ENCODE data around the gene TMEM132D.

The TMEM132D gene

GRCh38 chr12:129719416-129719815 lies 184.4 kb downstream of the TMEM132D start:
- DNase-seq: no peak

GRCh38 chr12:129717438-129717837 lies 186.4 kb downstream of the TMEM132D start:
- DNase-seq: no peak

GRCh38 chr12:129716825-129717224 lies 187.0 kb downstream of the TMEM132D start:
- DNase-seq: no peak

DNA sequence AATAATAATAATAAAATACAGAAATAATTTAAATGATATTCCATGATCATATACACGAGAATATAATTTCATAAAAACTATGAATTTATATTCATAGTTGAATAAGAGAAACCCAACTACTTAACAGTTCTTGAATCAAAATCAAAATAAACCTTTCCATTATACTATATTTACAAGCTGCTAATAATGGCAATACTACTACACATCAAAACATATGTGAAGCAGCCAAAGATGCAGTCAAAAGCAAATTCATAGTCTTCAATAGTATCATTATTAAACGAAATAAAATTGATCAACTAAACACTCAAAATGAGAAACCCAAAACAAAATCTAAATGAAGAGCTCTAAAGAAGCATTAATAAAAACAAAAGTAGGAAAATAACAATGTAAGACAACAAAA lies 197.1 kb downstream of the TMEM132D start:
- no peak for DNase-seq

DNA sequence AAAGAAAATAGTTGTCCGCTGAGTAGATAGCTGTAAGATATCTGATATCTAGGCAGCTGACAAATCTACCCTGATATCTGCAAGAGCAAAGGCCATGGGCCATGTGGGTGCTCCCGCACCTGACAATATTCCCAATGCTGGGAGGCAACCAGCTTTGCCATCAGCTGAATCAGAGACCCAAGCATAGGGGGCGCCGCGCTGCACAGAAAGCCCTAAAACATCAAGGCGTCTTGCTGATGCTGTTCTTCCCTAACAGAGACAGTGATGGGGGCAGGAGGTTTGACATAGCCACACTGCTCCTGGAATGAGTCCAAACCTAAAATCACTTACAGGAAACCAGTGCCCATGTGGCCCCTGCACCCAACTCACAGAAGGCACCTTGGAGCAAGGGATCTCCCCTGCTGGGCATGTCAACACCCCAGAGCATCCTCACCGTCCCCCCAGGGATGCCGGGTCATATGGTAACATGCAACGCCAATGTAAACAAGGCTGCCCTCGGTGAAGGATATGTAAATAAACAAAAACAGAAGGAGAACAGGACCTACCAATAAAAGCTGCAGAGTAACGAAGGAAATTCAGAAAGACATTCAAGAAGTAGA lies 199.5 kb downstream of the TMEM132D start:
- no peak for DNase-seq

- DNase-seq: no peak
Observed at GRCh38 chr12:129701631-129702101, 202.2 kb downstream of the TMEM132D start.

DNA sequence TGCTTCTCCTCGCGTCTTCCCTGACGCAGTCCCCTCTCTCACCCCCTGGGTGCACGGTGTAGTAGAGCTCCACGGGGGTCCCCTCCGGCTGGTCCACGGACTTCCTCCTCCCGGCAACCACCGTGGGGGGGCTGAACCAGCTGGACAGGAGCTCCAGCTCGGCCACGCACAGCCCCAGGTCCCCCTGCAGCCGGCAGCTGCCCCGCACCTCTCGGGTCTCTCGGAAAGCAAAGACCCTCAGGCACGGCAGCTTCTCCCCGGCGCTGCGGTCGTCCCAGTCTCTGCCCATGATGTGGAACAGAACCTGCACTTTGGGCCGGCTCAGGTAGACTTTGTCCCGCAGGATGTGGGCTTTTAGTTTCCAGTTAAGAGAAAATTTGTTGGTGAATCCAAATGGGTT lies 203.8 kb downstream of the TMEM132D start:
- DNase-seq: no peak

GRCh38 chr12:129696926-129697325 lies 206.9 kb downstream of the TMEM132D start:
- DNase-seq: no peak

- DNase-seq: no peak
Observed at GRCh38 chr12:129696405-129696804, 207.4 kb downstream of the TMEM132D start.

- no peak for DNase-seq
Observed at GRCh38 chr12:129693731-129694130, 210.1 kb downstream of the TMEM132D start.

DNA sequence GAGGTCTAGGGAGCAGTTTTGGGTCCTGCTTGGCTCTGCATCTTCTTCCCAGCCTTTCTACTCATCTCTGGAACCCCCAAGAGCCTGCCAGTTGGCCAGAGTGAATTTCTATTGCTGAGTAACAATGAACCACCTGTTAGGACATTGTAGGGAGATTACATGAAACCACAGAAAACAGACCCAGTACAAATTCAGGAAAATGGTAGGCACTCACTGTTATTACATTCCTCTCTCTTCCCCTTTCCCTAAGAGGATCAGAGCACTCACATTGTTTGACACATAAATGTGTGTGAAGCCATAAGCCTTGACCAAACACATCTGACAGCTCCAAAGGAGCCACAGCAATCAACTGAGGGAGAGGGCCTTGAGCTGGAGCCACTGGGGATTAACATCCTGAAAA lies 216.1 kb downstream of the TMEM132D start:
- DNase-seq: no peak

DNA sequence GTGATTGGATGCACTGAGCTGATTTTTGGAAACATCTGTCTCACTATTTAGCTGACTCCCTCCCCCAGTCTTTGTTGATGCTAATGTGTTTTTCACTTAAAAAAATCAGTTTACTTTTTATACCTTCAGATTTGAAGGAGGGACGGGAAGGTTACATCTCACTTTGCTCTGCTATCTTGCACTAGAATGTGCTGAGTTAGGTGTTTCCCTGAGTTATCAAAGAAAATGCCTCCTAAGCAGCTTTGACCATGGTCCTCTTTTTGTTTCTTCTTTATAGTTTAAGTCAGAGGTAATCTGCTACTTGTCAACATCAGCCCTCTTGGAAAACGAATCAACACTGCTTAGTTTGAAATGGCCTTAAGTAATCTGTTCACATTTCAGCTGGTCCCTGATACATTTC lies 222.0 kb downstream of the TMEM132D start:
- DNase-seq: no peak

DNA sequence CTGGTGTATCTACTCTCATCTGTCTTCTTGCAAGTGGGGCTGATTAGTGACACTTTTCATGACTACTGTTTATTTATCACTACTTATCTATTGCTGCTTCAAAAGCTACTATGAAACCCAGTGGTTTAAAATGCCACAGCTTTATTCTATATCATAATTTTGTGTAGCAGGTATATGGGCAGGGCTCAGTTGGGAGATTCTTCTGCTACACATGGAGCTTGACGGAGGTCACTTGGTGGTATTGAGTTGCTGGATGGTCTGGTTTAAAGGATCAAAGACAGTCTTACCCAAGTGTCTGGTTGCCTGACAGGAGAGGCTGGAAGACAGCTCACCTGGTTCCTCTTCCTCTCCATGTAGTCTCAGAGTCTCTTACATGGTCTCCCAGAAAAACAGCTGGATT lies 222.7 kb downstream of the TMEM132D start:
- DNase-seq: no peak

DNA sequence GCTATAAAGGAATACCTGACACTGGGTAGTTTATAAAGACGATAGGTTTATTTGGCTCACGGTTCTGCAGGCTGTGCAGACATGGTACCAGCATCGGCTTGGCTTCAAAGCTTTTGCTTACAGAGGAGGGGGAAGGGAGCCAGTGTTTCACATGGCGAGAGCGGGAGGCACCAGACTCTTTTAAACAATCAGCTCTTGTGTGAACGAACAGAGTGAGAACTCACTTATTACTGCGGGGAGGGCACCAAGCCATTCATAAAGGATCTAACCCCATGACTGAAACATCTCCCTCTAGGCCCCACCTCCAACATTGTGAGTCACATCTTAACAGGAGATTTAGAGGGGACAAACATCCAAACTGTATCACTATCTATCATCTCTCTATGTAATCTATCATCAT lies 227.4 kb downstream of the TMEM132D start:
- no peak for DNase-seq

- no peak for DNase-seq
Observed at GRCh38 chr12:129675947-129676346, 227.9 kb downstream of the TMEM132D start.

- no peak for DNase-seq
Observed at GRCh38 chr12:129675496-129675895, 228.3 kb downstream of the TMEM132D start.

GRCh38 chr12:129673806-129674205 lies 230.0 kb downstream of the TMEM132D start:
- no peak for DNase-seq

DNA sequence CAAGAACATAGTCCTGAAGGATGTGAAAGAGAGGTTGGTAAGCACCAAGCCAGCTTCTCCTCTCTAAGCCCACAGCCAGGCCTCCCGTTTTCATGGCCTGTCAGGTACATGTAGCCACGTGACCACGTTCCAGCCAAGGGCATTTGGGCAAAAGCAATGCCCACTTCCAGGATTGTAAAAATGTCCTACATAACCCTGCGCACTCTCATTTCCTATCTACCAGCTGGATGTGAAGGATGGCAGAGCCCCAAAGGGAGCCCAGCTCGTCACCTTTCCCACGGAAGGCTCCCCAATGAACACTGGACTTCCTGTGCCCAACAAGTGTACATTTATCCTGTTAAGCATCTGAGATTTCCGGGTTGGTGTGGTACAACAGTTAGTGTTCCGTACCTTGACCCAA lies 231.7 kb downstream of the TMEM132D start:
- DNase-seq: no peak

- no peak for DNase-seq
Observed at GRCh38 chr12:129670256-129670920, 233.4 kb downstream of the TMEM132D start.

DNA sequence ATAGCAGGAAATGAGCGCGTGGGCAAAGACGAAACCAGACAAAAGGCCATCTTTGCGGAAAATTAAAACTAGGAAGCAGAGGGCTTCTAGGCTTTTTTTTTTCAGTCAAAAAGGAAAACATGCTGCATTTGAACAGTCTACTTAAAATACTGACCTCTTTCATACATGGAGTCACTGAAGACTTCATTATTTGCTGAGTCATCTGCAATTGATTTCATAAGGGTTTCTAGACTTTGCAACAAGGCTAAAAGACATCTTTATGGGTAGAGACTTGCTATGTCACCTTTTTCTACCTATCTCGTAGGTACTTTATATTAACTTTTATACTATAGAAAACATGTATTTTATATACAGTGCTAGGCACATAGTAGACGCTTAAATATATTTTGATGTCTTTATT lies 238.4 kb downstream of the TMEM132D start:
- no peak for DNase-seq

- no peak for DNase-seq
Observed at GRCh38 chr12:129662234-129662633, 241.6 kb downstream of the TMEM132D start.

GRCh38 chr12:129660946-129661345 lies 242.9 kb downstream of the TMEM132D start:
- DNase-seq: no peak

GRCh38 chr12:129659961-129660622 lies 243.7 kb downstream of the TMEM132D start:
- no peak for DNase-seq

DNA sequence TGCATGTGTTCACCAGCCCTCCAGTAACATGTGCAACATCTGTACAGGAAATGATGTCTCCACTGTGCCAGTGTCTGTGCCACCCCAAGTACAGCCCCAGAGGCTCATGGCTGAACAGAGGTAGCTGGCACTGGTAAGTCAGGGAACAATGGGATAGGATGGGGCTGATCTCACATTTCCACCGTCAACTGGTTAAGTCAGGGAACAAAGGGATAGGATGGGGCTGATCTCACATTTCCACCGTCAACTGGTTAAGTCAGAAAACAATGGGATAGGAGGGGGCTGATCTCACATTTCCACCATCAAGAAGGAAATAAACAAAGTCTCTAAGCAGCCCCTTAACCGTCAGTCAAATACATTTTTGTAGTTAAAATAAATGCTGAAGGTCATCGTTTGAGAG lies 246.6 kb downstream of the TMEM132D start:
- DNase-seq: no peak
